ENCODE measurements around the gene RMRP. TPM values are rescaled to one million over a fixed set of nuclear protein-coding genes. Genes with fewer than 3 reads are reported as not detected.
"Not testable (repeated sequence)": the region's sequence is repeated elsewhere in the genome, so short reads cannot be mapped to it uniquely, and the experiment has no call there.

Gene RMRP
- total and polyA plus RNA-seq, 7 experiments from 2014 or later: 49.2 to 11,273 (median 7,741) TPM; not detected in 1

DNA sequence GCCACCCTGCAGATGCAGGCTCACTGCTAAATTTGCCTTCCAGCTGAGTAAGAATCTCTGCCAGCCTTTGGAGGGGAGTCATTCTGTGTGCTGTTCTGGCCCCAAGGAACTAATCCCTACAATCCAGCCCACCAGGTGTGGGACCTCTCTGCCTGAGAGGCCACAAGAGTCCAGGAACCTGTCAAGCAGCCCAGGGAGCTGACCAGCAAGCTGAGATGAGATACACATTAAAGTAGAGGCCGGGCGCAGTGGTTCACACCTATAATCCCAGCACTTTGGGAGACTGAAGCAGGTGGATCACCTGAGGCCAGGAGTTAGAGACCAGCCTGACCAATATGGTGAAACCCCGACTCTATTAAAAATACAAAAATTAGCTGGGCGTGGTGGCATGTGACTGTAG lies 45.8 kb downstream of the RMRP start:
- Mint-ChIP-seq H3K36me3 (peaks cover 0 to 10% (median 2%) of the 10 kb centered on the region in 5 donors), H3K27ac (peak overlapping the region in 1 of 9 donors; percentile 32), H3K4me1 (peaks cover 17 to 30% (median 24%) of the 10 kb centered on the region in 7 donors)
- intact Hi-C loops (cut with micrococcal nuclease); H3K27me3 ChIP-seq (ENCODE audit: control insufficient read depth in 2 of 2, insufficient read depth in 2 of 2, low read length in 2 of 2); H3K9me3 ChIP-seq (ENCODE audit: control insufficient read depth in 2 of 3, low read length in 3 of 3); DNase-seq; H3K4me3 ChIP-seq (ENCODE audit: low read length); H3K4me3 Mint-ChIP-seq; H3K27ac ChIP-seq (ENCODE audit: low read depth, low read length); H3K27me3 Mint-ChIP-seq; ATAC-seq; H3K9me3 Mint-ChIP-seq: not testable (repeated sequence)
- CTCF ChIA-PET: interaction anchor here (1.2 to 12.7 kb wide), 8 partner anchors 18 to 178 kb away, joined by 3 to 118 read pairs (median 16); partner anchors contain the start of genes CCDC107, CREB3, RMRP and SIT1
- POLR2A ChIA-PET: interaction anchor here (0.7 to 4.9 kb wide), 5 partner anchors 9 to 119 kb away, joined by 3 to 36 read pairs (median 3); partner anchors contain the start of genes CCDC107 and RMRP
- Histone ChIP-seq H3K4me1 (ENCODE audit: control insufficient read depth in 2 of 2, insufficient read depth in 2 of 2, low read length in 2 of 2) (peaks cover 15% of the 10 kb centered on the region in 2 donors), H3K36me3 (ENCODE audit: control insufficient read depth in 2 of 3, insufficient read depth in 3 of 3, low read length in 3 of 3) (peaks cover 8 to 30% (median 15%) of the 10 kb centered on the region in 3 experiments)

DNA sequence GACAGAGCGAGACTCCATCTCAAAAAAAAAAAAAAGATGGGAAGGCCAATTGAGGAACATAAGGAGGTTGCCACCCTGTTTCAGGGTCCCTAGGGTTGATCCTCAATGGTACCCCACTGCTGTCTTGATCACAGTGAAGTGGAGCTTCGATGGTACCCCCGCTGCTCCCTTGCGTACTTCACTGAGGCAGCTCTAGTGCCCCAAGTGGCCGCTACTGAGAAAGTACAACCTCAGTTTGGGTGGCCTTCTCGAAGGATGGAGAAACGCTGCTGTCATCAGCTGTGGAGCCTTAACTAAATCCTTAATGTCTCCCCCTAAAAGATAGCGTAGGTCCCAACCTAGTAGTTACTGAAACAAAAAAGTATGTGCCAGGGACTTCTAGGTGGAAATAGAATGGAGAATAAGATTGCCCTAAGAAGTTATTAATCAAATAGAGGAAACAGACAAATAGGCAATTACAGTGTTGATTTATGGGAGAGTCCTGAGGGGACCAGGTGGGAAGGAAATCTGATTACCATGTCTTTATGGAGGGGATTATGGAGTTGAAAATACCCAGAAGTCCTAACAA lies 46.5 kb downstream of the RMRP start:
- Histone ChIP-seq H3K4me3 (ENCODE audit: low read length) (no peak overlapping the region), H3K36me3 (ENCODE audit: control insufficient read depth in 2 of 3, insufficient read depth in 3 of 3, low read length in 3 of 3) (peaks cover 8 to 30% (median 15%) of the 10 kb centered on the region in 3 experiments), H3K4me1 (ENCODE audit: control insufficient read depth in 2 of 2, insufficient read depth in 2 of 2, low read length in 2 of 2) (peaks cover 15 to 17% of the 10 kb centered on the region in 2 donors), H3K27ac (ENCODE audit: low read depth, low read length) (no peak overlapping the region), H3K27me3 (ENCODE audit: control insufficient read depth in 2 of 2, insufficient read depth in 2 of 2, low read length in 2 of 2) (no peaks in the 10 kb centered on the region), H3K9me3 (ENCODE audit: control insufficient read depth in 2 of 3, low read length in 3 of 3) (no peaks in the 10 kb centered on the region)
- peak; percentile 90 for ATAC-seq
- Mint-ChIP-seq H3K4me3 (peak overlapping the region in 1 of 10 donors; percentile 6), H3K36me3 (peaks cover 0 to 14% (median 4%) of the 10 kb centered on the region in 5 donors), H3K27me3 (no peaks in the 10 kb centered on the region), H3K27ac (peak overlapping the region in 3 of 9 donors; percentile 35 to 69 (median 39)), H3K9me3 (no peaks in the 10 kb centered on the region), H3K4me1 (peaks cover 18 to 32% (median 24%) of the 10 kb centered on the region in 7 donors)
- POLR2A ChIA-PET: interaction anchor here (0.6 to 4.9 kb wide), 6 partner anchors 10 to 217 kb away, joined by 3 to 36 read pairs (median 3); partner anchors contain the start of genes CCDC107, FAM221B and RMRP
- intact Hi-C loops (cut with micrococcal nuclease): no loop called here
- DNase-seq: peak in 6 of 9 donors; percentile 36 to 55 (median 45)
- CTCF ChIA-PET: interaction anchor here (0.6 to 12.7 kb wide), 16 partner anchors 11 to 497 kb away, joined by 3 to 118 read pairs (median 4); partner anchors contain the start of genes CCDC107, CREB3, RMRP and SIT1

DNA sequence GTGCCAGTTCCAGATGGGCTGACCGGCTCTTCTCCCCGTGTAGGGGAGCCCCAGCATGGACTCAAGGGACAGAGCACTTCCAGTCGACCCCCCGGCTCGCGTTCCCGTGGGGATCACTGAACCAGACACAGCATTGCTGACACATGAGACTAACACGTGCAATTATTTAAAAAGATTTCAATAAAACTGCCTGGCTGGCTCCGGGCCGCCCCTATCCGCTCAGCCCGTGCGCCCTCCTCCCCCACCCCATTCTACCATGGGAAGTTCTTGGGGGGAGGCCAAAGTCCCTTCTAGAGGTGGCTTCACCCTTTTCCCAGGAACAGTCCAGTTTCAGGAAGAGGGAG lies 48.0 kb downstream of the RMRP start:
- Histone ChIP-seq H3K27ac (ENCODE audit: low read depth, low read length) (no peak overlapping the region), H3K4me3 (ENCODE audit: low read length) (no peak overlapping the region), H3K9me3 (ENCODE audit: control insufficient read depth in 2 of 3, low read length in 3 of 3) (no peaks in the 10 kb centered on the region), H3K27me3 (ENCODE audit: control insufficient read depth in 2 of 2, insufficient read depth in 2 of 2, low read length in 2 of 2) (no peaks in the 10 kb centered on the region), H3K4me1 (ENCODE audit: control insufficient read depth in 2 of 2, insufficient read depth in 2 of 2, low read length in 2 of 2) (peaks cover 19 to 20% of the 10 kb centered on the region in 2 donors), H3K36me3 (ENCODE audit: control insufficient read depth in 2 of 3, insufficient read depth in 3 of 3, low read length in 3 of 3) (peaks cover 8 to 30% (median 15%) of the 10 kb centered on the region in 3 experiments)
- intact Hi-C loops (cut with micrococcal nuclease): loop anchor here in 1 of 2 donors (10.0 kb wide), 4 partner anchors 975 to 1565 kb away; partner anchors contain the start of genes DNAI1, FAM219A, SIGMAR1 and UBAP2
- peak overlapping the region in 1 of 9 donors; percentile 56 for H3K27ac Mint-ChIP-seq
- no peaks in the 10 kb centered on the region for H3K9me3 Mint-ChIP-seq
- ATAC-seq (no peak), DNase-seq (no peak)
- H3K4me3 Mint-ChIP-seq: no peak overlapping the region
- ChIA-PET POLR2A (interaction anchor here (4.9 kb wide), 1 partner anchor 36 kb away, joined by 36 read pairs; no protein-coding TSS in a partner anchor), CTCF (interaction anchor here (2.9 to 12.7 kb wide), 4 partner anchors 20 to 87 kb away, joined by 16 to 118 read pairs (median 46); partner anchors contain the start of genes CCDC107, RMRP and SIT1)
- H3K4me1 Mint-ChIP-seq: peaks cover 19 to 30% (median 24%) of the 10 kb centered on the region in 7 donors
- H3K27me3 Mint-ChIP-seq: no peaks in the 10 kb centered on the region
- peaks cover 0 to 14% (median 4%) of the 10 kb centered on the region in 5 donors for H3K36me3 Mint-ChIP-seq

DNA sequence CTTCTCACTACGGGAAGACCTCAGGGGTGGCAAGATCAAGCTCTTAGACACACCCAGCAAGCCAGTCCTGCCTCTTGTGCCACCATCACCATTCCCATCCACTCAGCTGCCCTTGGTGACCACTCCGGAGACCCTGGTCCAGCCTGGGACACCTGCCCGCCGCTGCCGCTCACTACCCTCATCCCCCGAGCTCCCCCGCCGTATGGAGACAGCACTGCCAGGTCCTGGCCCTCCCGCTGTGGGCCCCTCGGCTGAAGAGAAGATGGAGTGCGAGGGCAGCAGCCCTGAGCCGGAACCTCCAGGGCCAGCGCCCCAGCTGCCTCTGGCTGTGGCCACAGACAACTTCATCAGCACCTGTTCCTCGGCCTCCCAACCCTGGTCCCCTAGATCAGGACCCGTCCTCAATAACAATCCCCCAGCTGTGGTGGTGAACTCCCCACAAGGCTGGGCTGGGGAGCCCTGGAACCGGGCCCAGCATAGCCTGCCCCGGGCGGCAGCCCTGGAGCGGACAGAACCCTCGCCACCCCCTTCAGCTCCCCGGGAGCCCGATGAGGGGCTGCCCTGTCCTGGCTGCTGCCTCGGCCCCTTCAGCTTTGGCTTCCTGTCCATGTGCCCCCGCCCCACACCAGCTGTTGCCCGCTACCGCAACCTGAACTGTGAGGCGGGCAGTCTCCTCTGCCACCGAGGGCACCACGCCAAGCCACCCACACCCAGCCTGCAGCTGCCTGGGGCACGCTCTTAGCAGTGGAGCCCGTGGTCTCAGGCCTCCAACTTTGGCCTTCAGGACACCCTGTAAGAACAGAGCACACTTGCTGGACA lies 48.6 kb downstream of the RMRP start:
- H3K27ac Mint-ChIP-seq: no peak overlapping the region
- H3K4me3 Mint-ChIP-seq: no peak overlapping the region
- no peaks in the 10 kb centered on the region for H3K9me3 Mint-ChIP-seq
- Histone ChIP-seq H3K27ac (ENCODE audit: low read depth, low read length) (no peak overlapping the region), H3K4me3 (ENCODE audit: low read length) (no peak overlapping the region), H3K9me3 (ENCODE audit: control insufficient read depth in 2 of 3, low read length in 3 of 3) (no peaks in the 10 kb centered on the region), H3K27me3 (ENCODE audit: control insufficient read depth in 2 of 2, insufficient read depth in 2 of 2, low read length in 2 of 2) (no peaks in the 10 kb centered on the region), H3K4me1 (ENCODE audit: control insufficient read depth in 2 of 2, insufficient read depth in 2 of 2, low read length in 2 of 2) (peaks cover 19 to 20% of the 10 kb centered on the region in 2 donors), H3K36me3 (ENCODE audit: control insufficient read depth in 2 of 3, insufficient read depth in 3 of 3, low read length in 3 of 3) (peaks cover 8 to 30% (median 15%) of the 10 kb centered on the region in 3 experiments)
- ChIA-PET POLR2A (interaction anchor here (1.2 to 4.9 kb wide), 2 partner anchors 37 to 49 kb away, joined by 3 to 36 read pairs; partner anchors contain the start of genes CCDC107 and RMRP), CTCF (interaction anchor here (0.8 to 12.7 kb wide), 5 partner anchors 8 to 130 kb away, joined by 3 to 118 read pairs (median 4); partner anchors contain the start of genes SIT1 and TLN1)
- peaks cover 0 to 14% (median 4%) of the 10 kb centered on the region in 5 donors for H3K36me3 Mint-ChIP-seq
- no peaks in the 10 kb centered on the region for H3K27me3 Mint-ChIP-seq
- peaks cover 23 to 33% (median 27%) of the 10 kb centered on the region in 7 donors for H3K4me1 Mint-ChIP-seq
- intact Hi-C loops (cut with micrococcal nuclease): loop anchor here in 1 of 2 donors (10.0 kb wide), 4 partner anchors 974 to 1564 kb away; partner anchors contain the start of genes DNAI1, FAM219A, SIGMAR1 and UBAP2
- ATAC-seq: no peak
- DNase-seq: no peak

DNA sequence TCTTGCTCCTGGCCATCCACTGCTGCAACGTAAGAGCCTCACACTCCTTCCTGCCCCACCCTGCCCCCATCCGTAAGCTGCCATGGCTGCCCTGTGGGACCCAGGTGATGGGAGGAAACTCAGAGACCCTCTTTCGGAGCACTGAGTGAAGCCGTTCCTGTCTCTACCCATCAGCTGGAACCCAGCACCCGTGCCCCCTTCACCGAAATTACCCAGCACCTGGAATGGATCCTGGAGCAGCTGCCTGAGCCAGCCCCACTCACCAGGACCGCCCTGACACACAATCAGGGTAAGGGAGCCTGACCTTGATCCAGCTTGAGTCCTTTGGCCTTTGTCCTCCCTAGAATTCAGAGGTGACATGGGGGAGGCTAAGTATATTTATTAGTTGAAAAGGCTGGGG lies 49.6 kb downstream of the RMRP start:
- Mint-ChIP-seq H3K36me3 (peaks cover 0 to 14% (median 4%) of the 10 kb centered on the region in 5 donors), H3K4me3 (no peak overlapping the region), H3K4me1 (peaks cover 29 to 42% (median 37%) of the 10 kb centered on the region in 7 donors), H3K9me3 (peaks cover 0 to 3% (median 0%) of the 10 kb centered on the region in 11 donors), H3K27ac (no peak overlapping the region), H3K27me3 (no peaks in the 10 kb centered on the region)
- H3K27ac ChIP-seq (ENCODE audit: low read depth, low read length): no peak overlapping the region
- no peaks in the 10 kb centered on the region for H3K27me3 ChIP-seq (ENCODE audit: control insufficient read depth in 2 of 2, insufficient read depth in 2 of 2, low read length in 2 of 2)
- ChIA-PET POLR2A (interaction anchor here (1.0 to 4.9 kb wide), 5 partner anchors 8 to 148 kb away, joined by 3 to 36 read pairs (median 4); partner anchors contain the start of genes CCDC107 and RMRP), CTCF (interaction anchor here (1.1 to 1.7 kb wide), 2 partner anchors 9 to 88 kb away, joined by 4 to 5 read pairs; no protein-coding TSS in a partner anchor)
- intact Hi-C loops (cut with micrococcal nuclease): loop anchor here in 1 of 2 donors (10.0 kb wide), 4 partner anchors 973 to 1563 kb away; partner anchors contain the start of genes DNAI1, FAM219A, SIGMAR1 and UBAP2
- peaks cover 8 to 30% (median 15%) of the 10 kb centered on the region in 3 experiments for H3K36me3 ChIP-seq (ENCODE audit: control insufficient read depth in 2 of 3, insufficient read depth in 3 of 3, low read length in 3 of 3)
- ATAC-seq (no peak), DNase-seq (no peak)
- H3K4me3 ChIP-seq (ENCODE audit: low read length): no peak overlapping the region
- H3K9me3 ChIP-seq (ENCODE audit: control insufficient read depth in 2 of 3, low read length in 3 of 3): no peaks in the 10 kb centered on the region
- peaks cover 24 to 26% of the 10 kb centered on the region in 2 donors for H3K4me1 ChIP-seq (ENCODE audit: control insufficient read depth in 2 of 2, insufficient read depth in 2 of 2, low read length in 2 of 2)

Data from naive thymus-derived CD4-positive, alpha-beta T cell (primary cell).